Peyer's patch (tissue), 4 donors: ENCODE measurements around the gene LGMN.

Source experiments
- CTCF ChIP-seq, 6 experiments: fragments of 450-650 bp in 4 of 6; fragments of 200-600 bp in 2 of 6; sonication (generic) in 1 of 6; IDR thresholded peaks; one replicate each; pipeline ENCODE4 v1.5.1; 2017 to 2019; ENCODE audit warnings: antibody characterized with exemption in 6 of 6, mild to moderate bottlenecking in 3 of 6, moderate library complexity in 1 of 6
- POLR2A ChIP-seq, 2 donors: fragments of 450-650 bp; IDR thresholded peaks; one replicate each; pipeline ENCODE4 v1.5.1; 2017; ENCODE audit warnings: antibody characterized with exemption in 2 of 2, mild to moderate bottlenecking in 2 of 2, moderate library complexity in 2 of 2

GRCh38 chr14:92659765-92660561 lies 88.5 kb downstream of the LGMN start:
- TF ChIP-seq CTCF (IDR thresholded peaks at IDR 0.05) (no peak), POLR2A (IDR thresholded peaks at IDR 0.05) (no peak)
